GM12878 (cell line): ENCODE measurements around the gene DHRS4. TPM values are rescaled to one million over a fixed set of nuclear protein-coding genes. Genes with fewer than 3 reads are reported as not detected.

Experiments used
- ATAC-seq: fragments of 200-7000 bp; cut with Tn5 transposase; 3 replicates; pipeline ENCODE4 v1.9.1; 2020; ENCODE audit warnings: mild to moderate bottlenecking, moderate library complexity
- BruUV-seq: library from RNA; stranded (reverse); fragments of 400-500 nt; replicated peaks from 2 replicates; lab custom pipeline; 2021; lab: Mats Ljungman, UMichigan
- CTCF ChIA-PET: fragments of 300-600 bp; sonication (Branson Sonifier 250); formaldehyde crosslinking; extraction: SDS; loops from one replicate; lab custom pipeline; 2021; ENCODE audit warnings: inconsistent platforms; lab: Yijun Ruan, JAX
- POLR2A ChIA-PET: fragments of 350-600 bp; formaldehyde crosslinking; extraction: SDS; loops from one replicate; lab custom pipeline; 2021; ENCODE audit warnings: inconsistent platforms; lab: Charles Lee
- RAD21 ChIA-PET: fragments of 300-600 bp; sonication (Branson Sonifier 250); formaldehyde crosslinking; loops from one replicate; lab custom pipeline; 2023; ENCODE audit warnings: antibody characterized with exemption; ENCODE audit not compliant: unreplicated experiment; lab: Charles Lee
- SMC1A ChIA-PET: fragments of 300-600 bp; sonication (Branson Sonifier 250); formaldehyde crosslinking; loops from one replicate; lab custom pipeline; 2023; ENCODE audit not compliant: unreplicated experiment, uncharacterized antibody; lab: Charles Lee
- DNase-seq: peaks from one replicate; pipeline ENCODE4 v3.0.0-alpha.2; 2011; ENCODE audit warnings: low read depth, low spot score
- FAIRE-seq: peaks from 3 replicates; lab custom pipeline; 2011; peaks lifted over from hg19 to GRCh38; lab: Jason Lieb, UNC
- H2AFZ ChIP-seq: 2 replicates; pipeline ENCODE4 v1.6.0; 2011; ENCODE audit warnings: low read depth, low read length, control low read depth; ENCODE audit not compliant: control insufficient read depth
- H3K27ac ChIP-seq: 2 replicates; pipeline ENCODE4 v1.5.1; 2011; ENCODE audit warnings: control low read depth; ENCODE audit not compliant: control insufficient read depth, insufficient read depth
- H3K27me3 ChIP-seq, 2 experiments: replicated peaks in 1 of 2; 2 replicates each; pipeline versions ENCODE4 v1.6.0 to v1.6.1; 2011; ENCODE audit warnings: low read length in 1 of 2; ENCODE audit not compliant: control insufficient read depth in 2 of 2, insufficient read depth in 2 of 2
- H3K36me3 ChIP-seq, 2 experiments: 2 replicates each; pipeline ENCODE4 v1.5.1; 2011; ENCODE audit warnings: low read length in 1 of 2; ENCODE audit not compliant: control insufficient read depth in 2 of 2, insufficient read depth in 2 of 2
- H3K4me1 ChIP-seq: 2 replicates; pipeline ENCODE4 v1.6.1; 2011; ENCODE audit warnings: mild to moderate bottlenecking, low read length, moderate library complexity, mixed read lengths; ENCODE audit not compliant: control insufficient read depth, insufficient read depth
- H3K4me2 ChIP-seq: 2 replicates; pipeline ENCODE4 v1.6.0; 2011; ENCODE audit warnings: control low read depth; ENCODE audit not compliant: control insufficient read depth, insufficient read depth
- H3K4me3 ChIP-seq: fragments of 200-600 bp; sonication (generic); 2 replicates; pipeline ENCODE4 v1.5.1; 2016
- H3K79me2 ChIP-seq: 2 replicates; pipeline ENCODE4 v1.6.0; 2011; ENCODE audit warnings: low read length; ENCODE audit not compliant: control insufficient read depth, insufficient read depth
- H3K9ac ChIP-seq: 2 replicates; pipeline ENCODE4 v1.8.0; 2011; ENCODE audit warnings: low read length, control low read depth, mixed read lengths; ENCODE audit not compliant: control insufficient read depth, insufficient read depth
- H3K9me3 ChIP-seq: replicated peaks from 3 replicates; pipeline ENCODE4 v1.5.1; 2011; ENCODE audit warnings: mild to moderate bottlenecking, low read length; ENCODE audit not compliant: control insufficient read depth, insufficient read depth
- H4K20me1 ChIP-seq: 2 replicates; pipeline ENCODE4 v1.6.0; 2011; ENCODE audit not compliant: control insufficient read depth, insufficient read depth
- CHD2 ChIP-seq: IDR thresholded peaks from 2 replicates; pipeline ENCODE4 v1.6.1; 2011; ENCODE audit warnings: low read depth, low read length, improper control_type of control experiment, borderline replicate concordance
- CTCF ChIP-seq, 3 experiments: IDR thresholded peaks in 2 of 3; conservative IDR thresholded peaks in 1 of 3; 2 replicates each; pipeline ENCODE4 v1.5.1; 2011; ENCODE audit warnings: low read depth in 3 of 3, low read length in 3 of 3, mild to moderate bottlenecking in 3 of 3, control low read depth in 2 of 3, moderate library complexity in 2 of 3, inconsistent platforms in 1 of 3, mixed read lengths in 1 of 3; ENCODE audit not compliant: control insufficient read depth in 2 of 3, insufficient read depth in 1 of 3; ENCODE audit errors: extremely low read depth in 1 of 3
- IRF4 ChIP-seq: IDR thresholded peaks from 2 replicates; pipeline ENCODE4 v1.6.1; 2011; ENCODE audit warnings: low read depth, low read length
- NFIC ChIP-seq: IDR thresholded peaks from 2 replicates; pipeline ENCODE4 v1.6.1; 2012; ENCODE audit warnings: low read depth, mild to moderate bottlenecking, inconsistent platforms, low read length, moderate library complexity
- POLR2AphosphoS2 ChIP-seq: IDR thresholded peaks from 2 replicates; pipeline ENCODE4 v1.6.1; 2011; ENCODE audit warnings: low read depth, mild to moderate bottlenecking, low read length, improper control_type of control experiment, moderate library complexity
- RAD21 ChIP-seq: IDR thresholded peaks from 2 replicates; pipeline ENCODE4 v1.6.1; 2011; ENCODE audit warnings: mild to moderate bottlenecking, low read depth, low read length, moderate library complexity; ENCODE audit not compliant: insufficient read depth
- RELB ChIP-seq: fragments of 450-650 bp; IDR thresholded peaks from 2 replicates; pipeline ENCODE4 v1.6.1; 2017; ENCODE audit warnings: low read depth, mild to moderate bottlenecking, moderate library complexity
- SMC3 ChIP-seq: IDR thresholded peaks from 2 replicates; pipeline ENCODE4 v1.6.1; 2011; ENCODE audit warnings: low read length, improper control_type of control experiment, borderline replicate concordance
- SREBF1 ChIP-seq: IDR thresholded peaks from 2 replicates; pipeline ENCODE4 v1.6.1; 2012; ENCODE audit warnings: mild to moderate bottlenecking, low read length
- TCF12 ChIP-seq: IDR thresholded peaks from 2 replicates; pipeline ENCODE4 v1.6.1; 2011; ENCODE audit warnings: low read depth, mild to moderate bottlenecking, low read length
- YY1 ChIP-seq: IDR thresholded peaks from 2 replicates; pipeline ENCODE4 v1.6.1; 2011; ENCODE audit warnings: low read depth, mild to moderate bottlenecking, low read length
- ZBTB11 ChIP-seq: fragments of 450-650 bp; formaldehyde crosslinking; IDR thresholded peaks from 2 replicates; pipeline ENCODE4 v1.5.0; 2022; ENCODE audit warnings: mild to moderate bottlenecking, missing genetic modification characterization
- WGBS: methylation state at CpG from one replicate; pipeline ENCODE4 v1.1.6; 2016; ENCODE audit warnings: low lambda C conversion rate; ENCODE audit not compliant: insufficient replicate concordance, insufficient coverage; ENCODE audit errors: missing lambda C conversion rate; 5-methylcytosine and 5-hydroxymethylcytosine counted together
- in situ Hi-C: fragments of 300-500 bp; cut with MboI; formaldehyde crosslinking; loops from 9 replicates; pipeline ENCODE4 v1.14.3; 2018; ENCODE audit warnings: mixed read lengths
- intact Hi-C: fragments of 100-400 bp; cut with micrococcal nuclease; formaldehyde crosslinking; loops from one replicate; pipeline ENCODE4 v1.14.2; 2022; ENCODE audit not compliant: unreplicated experiment
- polyA plus RNA-seq, 11 experiments: library from polyadenylated mRNA; depleted of rRNA in 4 of 11; unstranded in 6 of 11; stranded (reverse) in 5 of 11; fragments of >200 nt; fragmentation: Nextera tagmentation in 4 of 11; fragmentation: Illumina TruSeq in 1 of 11; extraction: Ambion mirVana in 4 of 11; extraction: Trizol in 1 of 11; gene quantifications; 1 replicate in 1 of 11; 2 replicates in 10 of 11; pipeline versions ENCODE4 v1.2.1 to v1.2.3, GENCODE V29; 2011 to 2016; ENCODE audit warnings: inconsistent platforms in 2 of 11, missing spikeins in 2 of 11, low read depth in 1 of 11
- total RNA-seq, 4 experiments: library from RNA; depleted of rRNA in 3 of 4; stranded (reverse); fragments of >200 nt in 3 of 4; fragmentation: Illumina TruSeq in 1 of 4; extraction: Trizol in 1 of 4; gene quantifications; 2 replicates each; pipeline versions ENCODE4 v1.2.1 to v1.2.3, GENCODE V29; 2013 to 2021

The DHRS4 gene
- total and polyA plus RNA-seq, 10 of the 15 experiments (the other 5 are each of a cell fraction or from before 2014, with no cell fraction given) = 2.4 to 38.1 (median 22.2) TPM

- no peak for TF ChIP-seq POLR2AphosphoS2
- TF ChIP-seq, all 136 proteins: peak for 0
Observed at GRCh38 chr14:23929136-23929535, 24.4 kb upstream of the DHRS4 start (continued).

- Histone ChIP-seq H3K27me3 (no peaks in the 10 kb centered on the region; a peak in 1 of 4 replicates), H3K9ac (no peak overlapping the region), H3K36me3 (no peaks in the 10 kb centered on the region), H3K27ac (no peak overlapping the region), H3K4me2 (no peak overlapping the region), H3K9me3 (no peaks in the 10 kb centered on the region), H3K79me2 (no peaks in the 10 kb centered on the region), H3K4me1 (no peaks in the 10 kb centered on the region), H3K4me3 (no peak overlapping the region), H4K20me1 (no peaks in the 10 kb centered on the region), H2AFZ (no peak overlapping the region)
- BruUV-seq = no TSS peak
- ChIA-PET SMC1A (interaction anchor here (0.8 to 3.2 kb wide), 10 partner anchors 18 to 453 kb away, joined by 3 to 25 read pairs (median 4); no protein-coding TSS in a partner anchor), CTCF (interaction anchor here (0.6 to 3.2 kb wide), 11 partner anchors 7 to 961 kb away, joined by 3 to 37 read pairs (median 5); no protein-coding TSS in a partner anchor), RAD21 (interaction anchor here (0.6 to 4.3 kb wide), 4 partner anchors 262 to 341 kb away, joined by 3 to 23 read pairs (median 10); no protein-coding TSS in a partner anchor), POLR2A (no interaction called here)
- peak; percentile 91 for FAIRE-seq
- peak; percentile 25 for DNase-seq
- in situ Hi-C loops (loop anchor here (5.0 kb wide), 1 partner anchor 343 kb away; no protein-coding TSS in a partner anchor), intact Hi-C loops (loop anchor here (1.0 to 10.0 kb wide), 4 partner anchors 203 to 341 kb away; no protein-coding TSS in a partner anchor)
- 0 out of 2 replicates have a peak, but pooled peaks have one; percentile 9 for TF ChIP-seq IRF4
- no peak for TF ChIP-seq CHD2
- TF ChIP-seq TCF12 = no peak
- TF ChIP-seq RELB = no peak
- peak; percentile 61 for TF ChIP-seq YY1
- no peak for TF ChIP-seq SREBF1
- no peak for TF ChIP-seq NFIC
- TF ChIP-seq CTCF (IDR thresholded peaks at IDR 0.05 in 2 of 3, conservative IDR thresholded peaks at IDR 0.05 in 1 of 3; ENCODE audit: control insufficient read depth in 2 of 3, extremely low read depth in 1 of 3, insufficient read depth in 1 of 3, low read depth in 3 of 3, low read length in 3 of 3) = peak; percentile 84 to 97 (median 96)
- TF ChIP-seq RAD21 = peak; percentile 80
- peak; percentile 92 for TF ChIP-seq SMC3
- no peak for TF ChIP-seq ZBTB11 (CRISPR knock-in tag)
- WGBS = 0% methylated on average over 3 of the region's 3 CpGs
- peak; percentile 99 for ATAC-seq
Observed at GRCh38 chr14:23929822-23930294, 23.7 kb upstream of the DHRS4 start.
